ENCODE data around the gene MAP2K5. TPM values are rescaled to one million over a fixed set of nuclear protein-coding genes. Genes with fewer than 3 reads are reported as not detected.
A peak's percentile ranks its signal among the peaks of the same experiment; 100 is the strongest.

Gene MAP2K5
- total and polyA plus RNA-seq, 9 of the 15 experiments (the other 6 are each of a cell fraction or from before 2014, with no cell fraction given): 0.41 to 16.5 (median 7.5) TPM

GRCh38 chr15:67792250-67792942 is 249.9 kb downstream of the MAP2K5 start (continued):
- peak; percentile 38; the same call in 1 of the 2 replicates for TF ChIP-seq JUN (IDR thresholded peaks at IDR 0.05; ENCODE audit: borderline replicate concordance, low read depth, low read length)
- no peak for TF ChIP-seq JUN (CRISPR knock-in tag; IDR thresholded peaks at IDR 0.05; ENCODE audit: borderline replicate concordance)
- peak; percentile 67 for TF ChIP-seq MEIS2 (IDR thresholded peaks at IDR 0.05; ENCODE audit: partially characterized antibody)
- peak; percentile 37; the same call in 1 of the 2 replicates for TF ChIP-seq JUND (IDR thresholded peaks at IDR 0.05; ENCODE audit: borderline replicate concordance, low read depth, low read length)
- no peak for TF ChIP-seq JUND (tag; IDR thresholded peaks at IDR 0.05; ENCODE audit: borderline replicate concordance, low read depth, low read length)
- TF ChIP-seq, protein P1, sequence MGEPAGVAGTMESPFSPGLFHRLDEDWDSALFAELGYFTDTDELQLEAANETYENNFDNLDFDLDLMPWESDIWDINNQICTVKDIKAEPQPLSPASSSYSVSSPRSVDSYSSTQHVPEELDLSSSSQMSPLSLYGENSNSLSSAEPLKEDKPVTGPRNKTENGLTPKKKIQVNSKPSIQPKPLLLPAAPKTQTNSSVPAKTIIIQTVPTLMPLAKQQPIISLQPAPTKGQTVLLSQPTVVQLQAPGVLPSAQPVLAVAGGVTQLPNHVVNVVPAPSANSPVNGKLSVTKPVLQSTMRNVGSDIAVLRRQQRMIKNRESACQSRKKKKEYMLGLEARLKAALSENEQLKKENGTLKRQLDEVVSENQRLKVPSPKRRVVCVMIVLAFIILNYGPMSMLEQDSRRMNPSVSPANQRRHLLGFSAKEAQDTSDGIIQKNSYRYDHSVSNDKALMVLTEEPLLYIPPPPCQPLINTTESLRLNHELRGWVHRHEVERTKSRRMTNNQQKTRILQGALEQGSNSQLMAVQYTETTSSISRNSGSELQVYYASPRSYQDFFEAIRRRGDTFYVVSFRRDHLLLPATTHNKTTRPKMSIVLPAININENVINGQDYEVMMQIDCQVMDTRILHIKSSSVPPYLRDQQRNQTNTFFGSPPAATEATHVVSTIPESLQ (CRISPR knock-in tag; IDR thresholded peaks at IDR 0.05): no peak
- no peak for TF ChIP-seq ZNF75A (CRISPR knock-in tag; IDR thresholded peaks at IDR 0.05)
- no peak for TF ChIP-seq NELFE (IDR thresholded peaks at IDR 0.05; ENCODE audit: insufficient read depth, insufficient read length)
